Glutamatergic neuron (in vitro differentiated cells): Measurements from ENCODE around the gene DHPS. TPM values are rescaled to one million over a fixed set of nuclear protein-coding genes. Genes with fewer than 3 reads are reported as not detected.
"Not testable (repeated sequence)": the region's sequence is repeated elsewhere in the genome, so short reads cannot be mapped to it uniquely, and the experiment has no call there.

Experiments used
- DNase-seq: peaks from one replicate; pipeline ENCODE4 v3.0.0; 2022
- H3K27ac Mint-ChIP-seq: one replicate; pipeline ENCODE4 v1.8.0; 2020; ENCODE audit warnings: mild to moderate bottlenecking, mixed read lengths, inconsistent platforms; ENCODE audit not compliant: unreplicated experiment
- H3K27me3 Mint-ChIP-seq: one replicate; pipeline ENCODE4 v1.8.0; 2020; ENCODE audit warnings: mild to moderate bottlenecking, moderate library complexity, mixed read lengths, inconsistent platforms; ENCODE audit not compliant: unreplicated experiment
- H3K36me3 Mint-ChIP-seq: one replicate; pipeline ENCODE4 v1.8.0; 2020; ENCODE audit warnings: mild to moderate bottlenecking, mixed read lengths, inconsistent platforms; ENCODE audit not compliant: unreplicated experiment
- H3K4me1 Mint-ChIP-seq: one replicate; pipeline ENCODE4 v1.8.0; 2020; ENCODE audit warnings: mild to moderate bottlenecking, low read depth, mixed read lengths, inconsistent platforms; ENCODE audit not compliant: unreplicated experiment
- H3K4me3 Mint-ChIP-seq: one replicate; pipeline ENCODE4 v1.8.0; 2020; ENCODE audit warnings: mild to moderate bottlenecking, mixed read lengths, inconsistent platforms; ENCODE audit not compliant: unreplicated experiment
- H3K9me3 Mint-ChIP-seq: one replicate; pipeline ENCODE4 v1.8.0; 2020; ENCODE audit warnings: mild to moderate bottlenecking, moderate library complexity, mixed read lengths, inconsistent platforms; ENCODE audit not compliant: unreplicated experiment
- CTCF ChIP-seq: fragments of 200-600 bp; sonication (generic); IDR thresholded peaks from one replicate; pipeline ENCODE4 v1.5.0; 2021; ENCODE audit not compliant: partially characterized antibody, unreplicated experiment
- total RNA-seq: library from RNA; stranded (reverse); fragmentation: NEBNext Ultra II Directional; extraction: Animal tissue kit (Norgen Biotek cat#: 25700); gene quantifications from one replicate; pipeline ENCODE4 v1.2.1, GENCODE V29; 2021; ENCODE audit not compliant: unreplicated experiment

Gene DHPS
- total RNA-seq, 1 donor from 2014 or later, result 116 TPM

GRCh38 chr19:12715102-12715501 lies 33.4 kb upstream of the DHPS start:
- H3K9me3 Mint-ChIP-seq, result peaks cover 5% of the 10 kb centered on the region
- TF ChIP-seq CTCF, result no peak
- H3K27ac Mint-ChIP-seq, result no peak overlapping the region
- peaks cover 1% of the 10 kb centered on the region for H3K27me3 Mint-ChIP-seq
- no peak overlapping the region for H3K4me3 Mint-ChIP-seq
- no peaks in the 10 kb centered on the region for H3K4me1 Mint-ChIP-seq
- H3K36me3 Mint-ChIP-seq, result no peaks in the 10 kb centered on the region
- no peak for DNase-seq

DNA sequence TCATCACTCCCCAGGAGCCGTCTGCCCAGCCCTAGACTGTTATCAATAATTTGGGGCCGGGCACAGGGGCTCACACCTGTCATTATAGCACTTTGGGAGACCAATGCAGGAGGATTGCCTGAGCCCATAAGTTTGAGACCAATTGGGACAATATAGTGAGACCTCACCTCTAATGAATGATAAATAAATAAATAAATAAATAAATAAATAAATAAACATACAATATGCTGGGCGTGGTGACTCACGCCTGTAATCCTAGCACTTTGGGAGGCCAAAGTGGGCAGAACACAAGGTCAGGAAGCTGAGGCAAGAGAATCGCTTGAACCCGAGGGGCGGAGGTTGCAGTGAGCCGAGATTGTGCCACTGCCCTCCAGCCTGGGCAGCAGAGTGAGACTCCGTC lies 31.6 kb upstream of the DHPS start:
- H3K9me3 Mint-ChIP-seq, DNase-seq, H3K4me3 Mint-ChIP-seq, H3K27ac Mint-ChIP-seq, H3K27me3 Mint-ChIP-seq, H3K36me3 Mint-ChIP-seq, H3K4me1 Mint-ChIP-seq: not testable (repeated sequence)

- not testable (repeated sequence) for H3K36me3 Mint-ChIP-seq, H3K4me1 Mint-ChIP-seq, H3K9me3 Mint-ChIP-seq, H3K4me3 Mint-ChIP-seq, H3K27me3 Mint-ChIP-seq
- peak; percentile 61 for DNase-seq
- peak; percentile 40 for TF ChIP-seq CTCF
- H3K27ac Mint-ChIP-seq, result peak overlapping the region; percentile 57
Observed at GRCh38 chr19:12712077-12712476, 30.4 kb upstream of the DHPS start.

GRCh38 chr19:12711187-12711586 lies 29.5 kb upstream of the DHPS start:
- Mint-ChIP-seq H3K4me3 (no peak overlapping the region), H3K36me3 (no peaks in the 10 kb centered on the region), H3K27me3 (no peaks in the 10 kb centered on the region), H3K27ac (no peak overlapping the region), H3K9me3 (no peaks in the 10 kb centered on the region), H3K4me1 (no peaks in the 10 kb centered on the region)
- TF ChIP-seq CTCF, result no peak
- no peak for DNase-seq

DNA sequence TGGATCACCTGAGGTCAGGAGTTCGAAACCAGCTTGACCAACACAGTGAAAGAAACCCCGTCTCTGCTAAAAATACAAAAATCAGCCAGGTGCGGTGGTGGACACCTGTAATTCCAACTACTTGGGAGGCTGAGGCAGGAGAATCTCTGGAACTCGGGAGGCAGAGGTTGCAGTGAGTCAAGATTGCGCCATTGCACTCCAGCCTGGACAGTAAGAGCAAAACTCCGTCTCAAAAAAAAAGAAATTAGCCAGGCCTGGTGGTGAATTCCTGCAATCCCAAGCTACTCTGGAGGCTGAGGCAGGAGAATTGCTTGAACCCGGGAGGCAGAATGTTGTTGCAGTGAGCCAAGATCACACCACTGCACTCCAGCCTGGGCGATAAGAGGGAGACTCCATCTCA lies 27.0 kb upstream of the DHPS start:
- no peak overlapping the region for H3K4me3 Mint-ChIP-seq
- H3K9me3 Mint-ChIP-seq, result peaks cover 2% of the 10 kb centered on the region
- no peak overlapping the region for H3K27ac Mint-ChIP-seq
- no peaks in the 10 kb centered on the region for H3K4me1 Mint-ChIP-seq
- H3K36me3 Mint-ChIP-seq, result no peaks in the 10 kb centered on the region
- no peak for TF ChIP-seq CTCF
- H3K27me3 Mint-ChIP-seq, result no peaks in the 10 kb centered on the region
- DNase-seq, result no peak

DNA sequence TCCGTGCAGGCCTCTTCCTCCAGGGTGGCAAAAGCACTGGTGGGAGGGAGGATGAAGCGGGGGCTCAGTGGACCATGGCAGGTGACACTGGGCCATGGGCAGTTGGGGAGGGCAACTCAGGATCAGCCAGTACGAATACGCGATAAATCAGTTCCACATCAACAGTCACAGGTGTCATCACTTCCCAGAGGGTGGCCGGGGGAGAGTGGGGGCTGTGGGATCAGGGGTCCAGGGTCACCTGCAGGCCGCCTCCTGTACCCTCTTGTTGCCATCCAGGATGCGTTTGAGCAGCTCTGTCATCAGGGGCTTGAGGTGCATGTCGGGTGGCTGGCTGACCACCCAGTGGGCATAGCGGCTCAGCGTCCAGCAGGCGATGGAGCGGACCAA lies 24.6 kb upstream of the DHPS start:
- Mint-ChIP-seq H3K36me3 (no peaks in the 10 kb centered on the region), H3K27ac (no peak overlapping the region), H3K27me3 (no peaks in the 10 kb centered on the region), H3K9me3 (peaks cover 8% of the 10 kb centered on the region), H3K4me1 (peaks cover 4% of the 10 kb centered on the region), H3K4me3 (no peak overlapping the region)
- no peak for TF ChIP-seq CTCF
- no peak for DNase-seq
